SK-N-MC (cell line): ENCODE results near the gene HSPH1.
A peak's percentile ranks its signal among the peaks of the same experiment; 100 is the strongest.

Experiments used
- DNase-seq: peaks from one replicate; pipeline ENCODE4 v3.0.0-alpha.2; 2011; ENCODE audit warnings: low read depth, low spot score
- H3K27ac ChIP-seq: fragments of 200-600 bp; sonication (generic); 2 replicates; pipeline ENCODE4 v1.5.1; 2016; ENCODE audit warnings: mixed run types
- H3K36me3 ChIP-seq: fragments of 200-600 bp; sonication (generic); 2 replicates; pipeline ENCODE4 v1.6.1; 2017; ENCODE audit warnings: antibody characterized with exemption, low read length, mixed read lengths; ENCODE audit not compliant: insufficient read depth
- H3K4me3 ChIP-seq: fragments of 200-600 bp; sonication (generic); 2 replicates; pipeline ENCODE4 v1.5.1; 2016
- H3K9ac ChIP-seq: fragments of 200-600 bp; sonication (generic); 2 replicates; pipeline ENCODE4 v1.8.0; 2017; ENCODE audit warnings: mixed run types, mixed read lengths; ENCODE audit not compliant: insufficient read length
- H3K9me3 ChIP-seq: fragments of 200-600 bp; sonication (generic); 2 replicates; pipeline ENCODE4 v1.6.1; 2017; ENCODE audit warnings: low read depth, mild to moderate bottlenecking, antibody characterized with exemption, low read length, moderate library complexity, mixed read lengths
- EZH2 ChIP-seq: fragments of 200-600 bp; sonication (generic); IDR thresholded peaks from one replicate; pipeline ENCODE4 v1.6.1; 2017; ENCODE audit warnings: antibody characterized with exemption
- FOXP2 ChIP-seq: optimal IDR thresholded peaks from 2 replicates; pipeline ENCODE3; 2011; ENCODE audit warnings: mild to moderate bottlenecking, moderate library complexity; ENCODE audit not compliant: insufficient read depth; ENCODE audit errors: extremely low read length, control extremely low read depth
- POLR2AphosphoS5 ChIP-seq: IDR thresholded peaks from 2 replicates; pipeline ENCODE4 v1.6.1; 2012; ENCODE audit warnings: mild to moderate bottlenecking, low read depth, low read length, borderline replicate concordance

The HSPH1 gene

GRCh38 chr13:31168736-31169135, 7.0 kb upstream of the HSPH1 start:
- Histone ChIP-seq H3K9ac (no peak overlapping the region), H3K27ac (no peak overlapping the region), H3K36me3 (no peaks in the 10 kb centered on the region), H3K4me3 (no peak overlapping the region), H3K9me3 (no peaks in the 10 kb centered on the region)
- no peak for TF ChIP-seq FOXP2
- no peak for TF ChIP-seq POLR2AphosphoS5
- no peak for TF ChIP-seq EZH2
- DNase-seq, result no peak

- Histone ChIP-seq H3K9ac (no peak overlapping the region), H3K27ac (no peak overlapping the region), H3K9me3 (no peaks in the 10 kb centered on the region), H3K4me3 (no peak overlapping the region), H3K36me3 (no peaks in the 10 kb centered on the region)
- no peak for TF ChIP-seq POLR2AphosphoS5
- no peak for TF ChIP-seq EZH2
- TF ChIP-seq FOXP2, result no peak
- no peak for DNase-seq
These were observed 6.5 kb upstream of the HSPH1 start for GRCh38 chr13:31168166-31168565.

- TF ChIP-seq FOXP2 (no peak), POLR2AphosphoS5 (no peak), EZH2 (no peak)
- Histone ChIP-seq H3K27ac (no peak overlapping the region), H3K9ac (no peak overlapping the region), H3K9me3 (no peaks in the 10 kb centered on the region), H3K36me3 (no peaks in the 10 kb centered on the region), H3K4me3 (no peak overlapping the region)
- no peak for DNase-seq
These were observed 5.8 kb upstream of the HSPH1 start for GRCh38 chr13:31167490-31167889.

GRCh38 chr13:31166591-31166990, 4.9 kb upstream of the HSPH1 start:
- Histone ChIP-seq H3K9ac (no peak overlapping the region), H3K4me3 (no peak overlapping the region), H3K9me3 (no peaks in the 10 kb centered on the region), H3K27ac (no peak overlapping the region), H3K36me3 (no peaks in the 10 kb centered on the region)
- DNase-seq, result no peak
- TF ChIP-seq EZH2 (no peak), FOXP2 (no peak)

- peaks cover 16% of the 10 kb centered on the region for H3K36me3 ChIP-seq
- peak; percentile 94 for DNase-seq
- no peak for TF ChIP-seq EZH2
- no peak for TF ChIP-seq FOXP2
- TF ChIP-seq POLR2AphosphoS5, result peak; percentile 82
- H3K27ac ChIP-seq, result peak overlapping the region; percentile 96
- no peaks in the 10 kb centered on the region for H3K9me3 ChIP-seq
- H3K9ac ChIP-seq, result peak overlapping the region; percentile 99
- peak overlapping the region; percentile 97 for H3K4me3 ChIP-seq
These were observed 676 bp upstream of the HSPH1 start for GRCh38 chr13:31162151-31163008.

- H3K9me3 ChIP-seq, result no peaks in the 10 kb centered on the region
- H3K27ac ChIP-seq, result no peak overlapping the region
- no peak for DNase-seq
- no peak for TF ChIP-seq FOXP2
- no peak for TF ChIP-seq POLR2AphosphoS5
- no peak for TF ChIP-seq EZH2
- peak overlapping the region; percentile 97 for H3K4me3 ChIP-seq
- peak overlapping the region; percentile 78 for H3K9ac ChIP-seq
- peaks cover 26% of the 10 kb centered on the region for H3K36me3 ChIP-seq
These were observed 697 bp downstream of the HSPH1 start for GRCh38 chr13:31160857-31161556.

GRCh38 chr13:31159306-31159705, 2.4 kb downstream of the HSPH1 start:
- no peak for TF ChIP-seq FOXP2
- TF ChIP-seq EZH2, result no peak
- no peak for TF ChIP-seq POLR2AphosphoS5
- Histone ChIP-seq H3K27ac (peak overlapping the region; percentile 7; the same call in 1 of the 2 replicates), H3K9ac (peak overlapping the region; percentile 78), H3K4me3 (peak overlapping the region; percentile 97), H3K36me3 (peaks cover 42% of the 10 kb centered on the region), H3K9me3 (no peaks in the 10 kb centered on the region)
- no peak for DNase-seq

- no peak overlapping the region for H3K9ac ChIP-seq
- DNase-seq, result no peak
- H3K4me3 ChIP-seq, result no peak overlapping the region
- TF ChIP-seq FOXP2 (no peak), POLR2AphosphoS5 (no peak), EZH2 (no peak)
- no peak overlapping the region for H3K27ac ChIP-seq
- H3K9me3 ChIP-seq, result no peaks in the 10 kb centered on the region
- peaks cover 86% of the 10 kb centered on the region for H3K36me3 ChIP-seq
These were observed 6.8 kb downstream of the HSPH1 start for GRCh38 chr13:31154939-31155338.

- H3K9ac ChIP-seq, result no peak overlapping the region
- TF ChIP-seq POLR2AphosphoS5, result no peak
- TF ChIP-seq FOXP2, result no peak
- no peak for TF ChIP-seq EZH2
- no peak overlapping the region for H3K4me3 ChIP-seq
- H3K9me3 ChIP-seq, result no peaks in the 10 kb centered on the region
- H3K27ac ChIP-seq, result no peak overlapping the region; the same call in 1 of the 2 replicates
- H3K36me3 ChIP-seq, result peaks cover 93% of the 10 kb centered on the region
- DNase-seq, result no peak
These were observed 9.9 kb downstream of the HSPH1 start for GRCh38 chr13:31151837-31152236.
